Measurements from ENCODE around the gene SLC36A1. TPM values are rescaled to one million over a fixed set of nuclear protein-coding genes. Genes with fewer than 3 reads are reported as not detected.

SLC36A1 gene
- total RNA-seq, 1 experiment from 2014 or later = 7.4 TPM

- RAD21 ChIA-PET (ENCODE audit: low non-redundant PET in 1 of 2, low total read pairs in 2 of 2, uncharacterized antibody in 2 of 2, unreplicated experiment in 2 of 2) = no interaction called here
- Histone ChIP-seq H3K9me2 (ENCODE audit: insufficient read depth) (no peaks in the 10 kb centered on the region), H4K20me1 (ENCODE audit: insufficient read depth) (no peaks in the 10 kb centered on the region), H3K9me3 (ENCODE audit: control insufficient read depth in 1 of 2, insufficient read depth in 1 of 2, low read depth in 1 of 2, low read length in 2 of 2) (no peaks in the 10 kb centered on the region), H3K27me3 (ENCODE audit: insufficient read depth, low read length) (no peaks in the 10 kb centered on the region), H3K4me2 (ENCODE audit: low read length) (no peak overlapping the region), H3K79me2 (ENCODE audit: insufficient read depth, low read length) (no peaks in the 10 kb centered on the region), H3K27ac (ENCODE audit: low read depth, low read length) (no peak overlapping the region), H3K9ac (ENCODE audit: low read length) (no peak overlapping the region), H3K4me3 (replicated peaks in 1 of 2; ENCODE audit: low read depth in 1 of 2, low read length in 2 of 2) (no peak overlapping the region), H3K36me3 (ENCODE audit: control insufficient read depth in 1 of 2, insufficient read depth in 2 of 2, low read length in 2 of 2) (no peaks in the 10 kb centered on the region), H2AFZ (ENCODE audit: low read depth, low read length, poor library complexity, severe bottlenecking) (no peak overlapping the region), H3K4me1 (ENCODE audit: control insufficient read depth in 1 of 2, insufficient read depth in 2 of 2, low read length in 2 of 2) (peaks cover 12 to 17% of the 10 kb centered on the region in 2 experiments; a peak in 3 of 4 replicates)
- POLR2A ChIA-PET = no interaction called here
- intact Hi-C loops (cut with micrococcal nuclease) = no loop called here
- BruUV-seq (replicated peaks) = no TSS peak
- TF ChIP-seq REST (IDR thresholded peaks at IDR 0.05; ENCODE audit: low read depth) (no peak), SRF (IDR thresholded peaks at IDR 0.05; ENCODE audit: low read depth) (no peak), MAX (IDR thresholded peaks at IDR 0.05) (no peak), JUND (IDR thresholded peaks at IDR 0.05) (no peak), POLR2AphosphoS5 (IDR thresholded peaks at IDR 0.05; ENCODE audit: low read depth, low read length) (no peak), ELF1 (IDR thresholded peaks at IDR 0.05; ENCODE audit: borderline replicate concordance, low read depth) (no peak), CTCF (IDR thresholded peaks at IDR 0.05 in 2 of 3, conservative IDR thresholded peaks at IDR 0.05 in 1 of 3; ENCODE audit: borderline replicate concordance in 1 of 3, insufficient read depth in 1 of 3, low read depth in 2 of 3, low read length in 2 of 3) (no peak)
- DNase-seq (ENCODE audit: low read depth, low spot score) = no peak
- no peak for ATAC-seq
- CTCF ChIA-PET = no interaction called here
These were observed 7.5 kb downstream of the SLC36A1 start for GRCh38 chr5:151454889-151455288.

All from HCT116 (cell line).